ENCODE data around the gene GINS1.

Gene GINS1

GRCh38 chr20:25478889-25479568 is 71.6 kb downstream of the GINS1 start:
- DNase-seq, result no peak

- no peak for DNase-seq
These were observed 72.2 kb downstream of the GINS1 start for GRCh38 chr20:25479638-25480037.

GRCh38 chr20:25480156-25480555 is 72.7 kb downstream of the GINS1 start:
- DNase-seq, result no peak

GRCh38 chr20:25480797-25481196 is 73.3 kb downstream of the GINS1 start:
- DNase-seq, result no peak

- no peak for DNase-seq
These were observed 73.9 kb downstream of the GINS1 start for GRCh38 chr20:25481235-25481917.

- no peak for DNase-seq
These were observed 74.4 kb downstream of the GINS1 start for GRCh38 chr20:25481918-25482253.

- no peak for DNase-seq
These were observed 76.1 kb downstream of the GINS1 start for GRCh38 chr20:25483431-25484132.

GRCh38 chr20:25484224-25484846 is 76.9 kb downstream of the GINS1 start:
- no peak for DNase-seq

- DNase-seq, result no peak
These were observed 77.5 kb downstream of the GINS1 start for GRCh38 chr20:25484911-25485511.

- DNase-seq, result no peak
These were observed 78.4 kb downstream of the GINS1 start for GRCh38 chr20:25485872-25486271.

- DNase-seq, result peak; percentile 25
These were observed 78.9 kb downstream of the GINS1 start for GRCh38 chr20:25486377-25486776.

GRCh38 chr20:25487306-25487705 is 79.8 kb downstream of the GINS1 start:
- no peak for DNase-seq

GRCh38 chr20:25487975-25488374 is 80.5 kb downstream of the GINS1 start:
- no peak for DNase-seq

GRCh38 chr20:25489221-25489871 is 81.9 kb downstream of the GINS1 start:
- DNase-seq, result no peak

- no peak for DNase-seq
These were observed 83.4 kb downstream of the GINS1 start for GRCh38 chr20:25490656-25491445.

GRCh38 chr20:25491446-25492038 is 84.1 kb downstream of the GINS1 start:
- no peak for DNase-seq

GRCh38 chr20:25493137-25493536 is 85.7 kb downstream of the GINS1 start:
- DNase-seq, result no peak

GRCh38 chr20:25493748-25494505 is 86.5 kb downstream of the GINS1 start:
- DNase-seq, result no peak

- DNase-seq, result no peak
These were observed 87.2 kb downstream of the GINS1 start for GRCh38 chr20:25494506-25495188.

GRCh38 chr20:25495189-25495824 is 87.8 kb downstream of the GINS1 start:
- DNase-seq, result no peak
